Fibroblast of the conjunctiva (primary cell): ENCODE results near the gene RAD9B.
"Not testable (repeated sequence)": the region's sequence is repeated elsewhere in the genome, so short reads cannot be mapped to it uniquely, and the experiment has no call there.

Experiments
- DNase-seq: peaks from one replicate; pipeline ENCODE4 v3.0.0-alpha.2; 2010; ENCODE audit warnings: low read depth

RAD9B gene

GRCh38 chr12:110501752-110502738 lies at the start of gene RAD9B, which contains the start of gene VPS29:
RAD9B (plus strand) TSS chr12:110502331; CDS start chr12:110502338, 7 bp downstream.
VPS29 (minus strand) TSS chr12:110502111; CDS start chr12:110502051, 60 bp downstream.
- peak; percentile 94 for DNase-seq

DNA sequence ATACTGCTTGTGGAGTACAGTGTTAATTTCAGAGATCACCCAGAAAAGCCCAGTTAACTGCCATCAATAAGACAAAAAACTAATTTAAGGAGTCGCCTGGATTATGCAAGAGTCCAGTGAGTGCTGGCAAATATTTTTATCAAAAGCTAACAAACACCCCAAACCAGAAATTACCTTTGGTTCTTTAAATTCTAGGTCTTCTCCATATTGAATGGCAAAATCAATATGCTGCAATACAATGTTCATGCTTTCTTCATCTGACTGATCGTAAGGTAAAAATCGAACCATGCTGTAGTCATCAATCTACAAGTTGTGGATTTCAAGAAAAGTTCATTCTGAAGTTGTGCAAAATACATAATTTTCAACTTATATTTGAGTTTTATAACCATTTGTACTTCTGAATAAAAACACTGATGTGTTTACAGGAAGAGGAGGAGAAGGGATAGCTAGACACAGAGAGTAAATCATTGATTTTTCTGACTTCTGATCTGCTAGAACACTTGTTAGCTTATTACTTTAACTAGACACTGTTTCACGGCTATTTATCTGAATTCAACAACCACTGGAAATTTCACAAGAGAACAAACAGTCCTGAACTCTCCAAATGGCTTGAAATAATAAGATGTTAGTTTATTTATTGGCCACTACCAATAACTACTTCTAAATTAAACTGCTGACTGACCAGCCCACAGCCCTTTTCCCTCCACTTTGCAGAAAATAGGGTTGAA lies 48.4 kb upstream of the RAD9B start:
- no peak for DNase-seq

DNA sequence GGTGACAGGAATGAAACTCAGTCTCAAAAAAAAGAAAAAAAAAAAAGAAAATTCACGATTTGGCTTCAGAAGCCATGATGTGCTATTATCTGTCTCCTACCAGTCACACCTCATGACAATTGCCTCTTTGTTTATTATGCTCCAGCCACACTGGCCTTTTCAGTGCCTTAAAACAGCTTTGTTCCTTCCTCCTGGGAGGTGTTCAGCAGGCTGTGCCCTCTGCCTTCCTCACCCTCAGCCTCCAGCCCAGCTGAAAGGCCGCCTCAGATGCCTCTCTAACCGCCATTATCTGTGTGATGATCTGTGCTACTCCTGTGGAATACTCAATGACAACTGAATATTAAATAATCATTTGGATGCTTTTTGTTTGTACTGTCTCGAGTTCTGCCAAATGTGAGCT lies 43.4 kb upstream of the RAD9B start:
- no peak for DNase-seq

GRCh38 chr12:110461189-110461588 lies 40.9 kb upstream of the RAD9B start:
- not testable (repeated sequence) for DNase-seq

GRCh38 chr12:110465024-110465423 lies 37.1 kb upstream of the RAD9B start:
- DNase-seq = no peak

GRCh38 chr12:110465765-110466164 lies 36.4 kb upstream of the RAD9B start:
- not testable (repeated sequence) for DNase-seq

DNA sequence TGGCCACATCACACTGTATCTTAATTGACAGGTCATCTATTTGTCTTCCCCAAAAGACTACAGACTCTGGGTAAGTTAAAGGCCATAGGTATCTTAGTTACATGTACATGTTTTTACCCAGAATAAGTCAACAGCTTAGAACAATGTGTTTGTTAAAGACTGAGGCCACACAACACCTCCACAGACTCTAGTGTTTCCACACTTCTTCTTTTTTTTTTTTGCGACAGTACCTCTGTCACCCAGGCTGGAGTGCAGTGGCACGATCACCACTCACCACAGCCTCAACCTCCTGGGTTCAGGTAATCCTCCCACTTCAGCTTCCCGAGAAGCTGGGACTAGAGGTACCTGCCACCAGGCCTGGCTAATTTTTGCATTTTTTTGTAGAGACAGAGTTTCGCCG lies 35.3 kb upstream of the RAD9B start:
- no peak for DNase-seq

DNA sequence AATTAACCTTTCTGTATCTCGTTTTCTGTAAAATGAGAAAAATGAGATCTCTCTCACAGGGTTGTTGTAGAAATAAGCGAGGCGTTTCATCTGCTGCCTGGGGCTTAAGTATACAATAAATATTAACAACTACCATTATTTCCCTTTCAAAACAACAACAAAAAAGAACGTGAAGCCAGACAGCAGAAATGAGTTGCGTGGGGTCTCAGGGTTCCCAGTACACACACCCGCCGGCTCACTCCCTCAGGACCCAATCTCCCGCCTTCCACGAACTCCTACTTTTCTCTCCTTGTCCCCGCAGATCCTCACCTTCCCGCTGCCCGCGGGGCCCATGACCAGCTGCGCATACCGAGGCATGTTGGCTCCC lies 34.3 kb upstream of the RAD9B start:
- DNase-seq = no peak

GRCh38 chr12:110468214-110469048 lies 33.7 kb upstream of the RAD9B start, which contains the start of the genes FAM216A and GPN3:
FAM216A (plus strand) TSS chr12:110468845; CDS start chr12:110468876, 31 bp downstream.
GPN3 (minus strand) TSS chr12:110468257; CDS start chr12:110468203, 54 bp downstream.
- peak; percentile 97 for DNase-seq

DNA sequence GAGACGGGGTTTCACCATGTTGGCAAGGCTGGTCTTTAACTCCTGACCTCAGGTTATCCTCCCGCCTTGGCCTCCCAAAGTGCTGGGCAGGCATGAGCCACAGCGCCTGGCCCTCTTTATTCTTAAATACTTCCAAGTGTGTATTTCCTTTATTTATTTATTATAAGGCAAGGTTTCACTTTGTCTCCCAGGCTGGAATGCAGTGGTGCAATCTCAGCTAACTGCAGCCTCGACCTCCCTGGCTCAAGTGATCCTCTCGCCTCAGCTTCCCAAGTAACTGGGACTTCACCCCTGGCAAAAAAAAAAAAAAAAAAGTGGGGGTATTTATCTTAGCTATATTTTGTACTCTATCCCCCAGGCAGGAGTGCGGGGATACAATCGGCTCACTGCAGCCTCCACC lies 26.7 kb upstream of the RAD9B start:
- no peak for DNase-seq

GRCh38 chr12:110498984-110499706 lies 3.0 kb upstream of the RAD9B start:
- no peak for DNase-seq

GRCh38 chr12:110501399-110501751 lies 756 bp upstream of the RAD9B start:
- peak; percentile 8 for DNase-seq

DNA sequence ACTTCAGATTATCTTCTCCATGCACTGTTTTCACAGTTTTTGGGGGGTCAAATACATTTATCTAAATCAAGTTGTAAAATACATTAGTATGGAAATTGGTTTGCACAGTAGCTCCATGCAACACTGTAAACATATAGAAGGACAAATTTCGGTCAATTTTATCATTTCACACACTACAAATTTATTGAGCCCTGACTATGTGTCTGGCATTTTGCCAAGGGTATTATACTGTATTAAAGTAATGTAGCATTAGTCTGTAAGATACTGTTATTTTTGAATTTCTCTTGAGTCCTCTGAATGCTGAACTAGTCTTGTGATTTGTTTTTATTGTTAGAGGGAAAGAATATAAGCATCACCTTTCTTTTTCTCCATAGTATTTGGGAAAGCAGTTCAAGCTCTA lies 1.3 kb downstream of the RAD9B start:
- DNase-seq = no peak

- DNase-seq = no peak
Observed at GRCh38 chr12:110505332-110505731, 3.2 kb downstream of the RAD9B start.

GRCh38 chr12:110508071-110508586 lies 6.0 kb downstream of the RAD9B start:
- DNase-seq = no peak

- no peak for DNase-seq
Observed at GRCh38 chr12:110513842-110514241, 11.7 kb downstream of the RAD9B start.

DNA sequence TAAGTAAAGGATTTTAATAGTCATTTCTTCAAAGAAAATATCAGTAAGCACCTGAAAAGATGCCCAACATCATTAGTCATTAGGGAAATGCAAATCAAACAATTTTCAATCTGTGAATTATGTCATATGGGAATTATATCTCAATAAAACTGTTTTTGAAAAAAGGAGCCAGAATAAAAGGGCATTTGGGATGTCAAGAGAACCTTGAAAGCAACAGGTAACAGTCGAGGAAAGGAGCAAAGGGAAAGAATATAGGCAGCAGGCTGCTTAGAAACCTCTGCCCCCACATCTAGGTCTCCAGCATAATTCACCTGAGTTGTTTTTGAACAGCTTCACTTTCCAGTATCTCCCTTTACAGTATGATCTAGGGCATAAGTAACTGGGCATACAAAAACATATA lies 12.2 kb downstream of the RAD9B start:
- DNase-seq = no peak

GRCh38 chr12:110516995-110517394 lies 14.9 kb downstream of the RAD9B start:
- no peak for DNase-seq

- not testable (repeated sequence) for DNase-seq
Observed at GRCh38 chr12:110518014-110518413, 15.9 kb downstream of the RAD9B start.

DNA sequence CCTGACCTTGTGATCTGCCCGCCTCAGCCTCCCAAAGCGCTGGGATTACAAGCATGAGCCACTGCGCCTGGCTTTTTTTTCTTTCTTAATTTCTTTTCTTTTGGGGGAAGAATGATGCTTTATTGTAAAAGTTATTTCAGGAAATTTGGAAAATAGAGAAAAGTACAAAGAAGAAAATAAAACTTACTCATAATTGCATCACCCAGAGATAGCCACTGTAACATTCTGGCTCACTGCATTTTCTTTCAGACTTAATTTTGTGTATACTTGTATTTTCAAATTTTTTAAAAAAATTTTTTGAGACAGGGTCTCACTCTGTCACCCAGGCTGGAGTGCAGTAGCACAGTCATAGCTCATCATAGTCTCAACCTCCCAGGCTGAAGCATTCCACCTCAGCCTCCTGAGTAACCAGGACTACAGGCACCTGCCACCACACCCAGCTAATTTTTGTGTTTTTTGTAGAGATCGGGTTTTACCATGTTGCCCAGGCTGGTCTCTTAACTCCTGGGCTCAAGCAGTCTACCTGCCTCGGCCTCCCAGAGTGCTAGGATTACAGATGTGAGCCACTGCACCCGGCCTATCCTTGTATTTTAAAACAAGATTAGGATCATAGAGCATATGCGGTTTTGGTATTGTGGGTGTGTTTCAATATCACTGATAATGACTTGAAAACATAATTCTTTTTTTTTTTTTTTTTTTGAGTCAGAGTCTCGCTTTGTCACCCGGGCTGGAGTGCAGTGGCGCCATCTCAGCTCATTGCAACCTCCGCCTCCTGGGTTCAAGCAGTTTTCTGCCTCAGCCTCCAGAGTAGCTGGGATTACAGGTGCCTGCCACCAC lies 19.0 kb downstream of the RAD9B start:
- DNase-seq = not testable (repeated sequence)
